Measurements from ENCODE around the gene ZBTB49.

Gene ZBTB49

DNA sequence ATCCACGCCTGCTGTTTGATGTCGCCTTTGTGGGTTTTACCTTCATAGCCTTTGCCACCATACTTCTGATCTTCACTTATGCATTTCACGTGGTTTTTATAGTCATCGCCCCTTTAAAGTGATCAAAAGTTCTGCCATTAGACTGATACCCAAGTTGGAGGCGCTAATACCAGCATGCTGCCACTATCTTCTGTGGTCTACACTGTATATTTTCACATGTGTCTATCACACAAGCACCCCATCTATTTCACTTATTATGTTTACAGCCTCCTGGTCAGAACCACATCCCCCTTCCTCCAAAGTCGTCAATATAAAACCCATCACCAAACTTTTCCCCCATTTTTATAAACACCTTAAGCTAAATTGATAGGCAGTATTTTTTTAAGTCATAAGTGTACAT is 8.3 kb upstream of the ZBTB49 start:
- no peak for DNase-seq

DNA sequence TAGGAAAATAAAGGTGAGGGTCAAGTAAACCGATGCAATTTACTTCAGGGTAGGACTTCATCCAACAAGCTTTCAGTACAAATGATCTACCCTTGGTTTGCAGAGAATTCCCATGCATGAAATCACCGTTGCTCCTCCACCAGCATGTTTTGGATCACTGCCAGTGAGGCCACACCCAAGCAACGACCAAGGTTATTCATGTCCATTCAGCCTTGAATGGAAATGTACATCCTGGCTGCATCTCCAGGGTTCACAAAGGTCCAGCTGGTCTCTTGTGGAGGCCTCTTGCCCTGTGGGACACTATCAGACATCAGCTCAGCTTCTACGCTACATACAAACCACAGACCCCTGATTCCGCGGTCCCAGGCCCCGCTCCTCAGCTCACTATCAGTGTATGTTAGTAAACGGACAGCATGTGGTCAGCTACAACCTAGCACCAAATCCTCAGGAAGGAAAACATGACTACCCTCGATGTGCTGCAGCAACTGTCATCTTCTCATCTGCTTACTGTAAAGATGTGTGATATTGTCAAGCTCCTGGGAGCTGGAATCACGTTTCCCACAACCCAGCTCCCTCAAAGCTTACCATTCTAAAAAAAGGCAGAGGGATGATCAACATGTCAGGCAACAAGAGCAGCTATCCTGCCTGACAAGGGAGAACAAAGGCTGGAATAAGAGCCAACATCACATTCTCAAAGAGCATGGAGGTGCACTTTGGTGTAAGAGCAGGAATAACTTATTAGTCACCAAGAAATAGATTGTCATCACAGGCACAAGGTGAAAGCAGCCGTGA is 5.0 kb upstream of the ZBTB49 start:
- no peak for DNase-seq

DNA sequence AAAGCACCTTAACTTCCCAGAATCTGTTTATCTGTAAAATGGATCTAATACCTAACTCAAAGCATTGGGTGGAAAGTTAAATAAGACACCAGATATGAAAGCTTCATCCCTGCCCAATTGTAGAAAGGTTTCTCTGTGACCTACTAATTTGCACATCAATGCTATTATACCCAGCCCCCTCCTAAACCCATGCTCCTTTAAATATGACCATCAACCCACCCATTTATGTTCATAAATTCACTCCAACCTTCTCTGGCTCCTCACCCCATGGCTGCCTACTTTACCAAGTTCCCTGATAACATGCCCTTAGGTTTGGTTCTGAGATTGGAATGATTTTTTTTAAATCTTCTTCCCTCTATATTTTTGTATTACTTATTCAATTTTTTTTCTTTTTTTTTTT is 2.0 kb upstream of the ZBTB49 start:
- DNase-seq: no peak

DNA sequence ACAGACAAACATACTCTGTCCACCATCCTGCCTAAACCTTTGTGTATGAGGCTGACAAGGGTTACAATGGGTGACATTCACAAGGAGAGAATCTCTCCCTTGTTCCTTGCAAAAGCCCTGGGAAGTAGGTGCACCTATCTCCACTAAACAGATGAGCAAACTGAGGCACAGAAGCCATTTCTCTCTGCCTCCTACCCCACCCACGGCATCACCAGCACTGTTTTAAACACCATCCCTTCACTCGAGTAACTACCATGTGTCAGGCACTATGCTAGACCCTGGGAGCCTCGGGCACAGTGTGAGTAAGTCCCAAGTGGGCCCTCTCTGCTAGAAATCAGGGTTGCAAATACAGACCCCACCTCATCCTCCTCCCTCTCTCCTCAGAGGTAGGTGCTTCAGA is 996 bp upstream of the ZBTB49 start:
- DNase-seq: no peak

DNA sequence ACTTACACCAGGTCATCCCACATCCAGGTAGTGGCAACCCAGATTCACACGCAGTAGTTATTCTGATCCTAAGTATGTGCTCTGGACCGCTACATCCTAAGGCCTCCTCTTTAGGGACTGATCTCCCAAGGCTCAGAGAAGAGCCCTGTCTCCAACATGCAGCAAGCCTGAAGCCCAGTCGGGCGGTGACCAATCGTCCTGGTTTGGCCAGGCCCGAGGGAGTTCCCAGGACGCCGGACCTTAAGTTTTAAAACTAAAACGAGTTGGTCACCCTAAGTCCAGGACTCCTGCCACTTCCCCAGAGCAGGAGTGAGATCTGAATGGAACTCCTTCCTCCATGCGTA is 482 bp upstream of the ZBTB49 start:
- no peak for DNase-seq

DNA sequence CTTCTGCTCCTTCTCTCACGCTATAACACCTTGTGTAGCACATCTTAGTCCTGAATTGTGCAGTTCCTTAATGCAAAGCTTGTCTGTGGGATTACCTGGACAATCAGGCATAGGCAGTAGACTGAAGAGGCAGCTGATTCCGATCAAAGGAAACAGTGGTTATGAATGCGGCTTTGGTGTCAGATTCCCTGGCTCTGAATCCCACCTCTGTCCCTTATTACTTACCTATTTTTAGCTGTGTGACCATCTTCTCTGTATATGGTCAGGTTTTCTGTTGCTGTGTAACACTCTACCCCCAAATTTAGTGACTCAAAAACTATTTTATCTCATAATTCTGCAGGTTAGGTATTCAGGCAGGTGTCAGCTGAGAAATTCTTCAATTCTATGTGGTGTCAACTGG is 3.2 kb downstream of the ZBTB49 start:
- DNase-seq: no peak

DNA sequence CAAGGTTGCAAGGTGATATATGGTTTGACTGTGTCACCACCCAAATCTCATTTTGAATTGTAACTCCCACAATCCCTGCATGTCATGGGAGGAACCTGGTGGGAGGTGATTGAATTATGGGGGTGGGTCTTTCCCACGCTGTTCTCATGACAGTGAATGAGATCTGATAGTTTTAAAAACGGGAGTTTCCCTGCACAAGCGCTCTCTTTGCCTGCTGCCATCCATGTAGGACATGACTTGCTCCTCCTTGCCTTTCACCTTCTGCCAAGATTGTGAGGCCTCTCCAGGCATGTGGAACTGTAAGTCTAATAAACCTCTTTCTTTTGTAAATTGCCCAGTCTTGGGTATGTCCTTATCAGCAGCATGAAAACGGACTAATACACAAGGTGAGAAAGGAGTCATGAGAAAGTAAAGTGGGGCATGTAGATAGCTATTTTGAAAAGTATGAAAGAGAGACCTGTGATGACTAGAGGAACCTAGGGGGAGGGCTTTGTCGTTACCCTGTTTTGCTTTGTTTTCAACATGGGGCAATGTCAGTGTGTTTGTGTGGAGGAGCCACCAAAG is 6.3 kb downstream of the ZBTB49 start:
- DNase-seq: no peak

DNA sequence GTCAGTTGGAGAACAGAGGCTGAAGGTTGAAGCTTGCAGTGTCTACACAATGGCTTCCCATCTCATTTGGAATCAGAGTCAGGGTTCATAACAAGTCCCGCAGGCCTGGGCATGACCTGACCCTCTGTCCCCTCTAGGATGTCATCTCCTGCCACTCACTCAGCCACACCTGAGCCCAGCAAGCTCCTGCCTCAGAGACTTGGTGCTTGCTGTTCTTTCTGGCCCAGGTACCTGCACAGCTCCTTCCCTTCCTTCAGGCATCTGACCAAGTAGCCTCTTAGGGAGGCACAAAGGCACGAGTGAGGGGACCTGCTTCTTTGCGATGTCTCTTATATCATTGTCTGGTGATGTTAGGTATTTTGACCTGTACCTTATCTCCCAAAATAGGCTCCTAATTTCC is 9.0 kb downstream of the ZBTB49 start:
- DNase-seq: no peak

DNA sequence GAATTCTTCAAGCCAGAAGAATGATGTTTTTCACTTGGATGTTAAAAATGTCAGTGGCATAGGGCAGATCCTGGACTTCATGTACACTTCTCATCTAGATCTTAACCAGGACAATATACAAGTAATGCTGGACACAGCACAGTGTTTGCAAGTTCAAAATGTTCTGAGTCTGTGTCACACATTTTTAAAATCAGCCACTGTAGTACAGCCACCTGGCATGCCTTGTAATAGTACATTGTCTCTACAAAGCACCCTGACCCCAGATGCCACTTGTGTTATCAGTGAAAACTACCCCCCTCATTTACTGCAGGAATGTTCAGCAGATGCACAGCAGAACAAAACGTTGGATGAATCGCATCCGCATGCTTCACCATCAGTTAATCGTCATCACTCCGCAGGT is 11.9 kb downstream of the ZBTB49 start:
- DNase-seq: no peak

DNA sequence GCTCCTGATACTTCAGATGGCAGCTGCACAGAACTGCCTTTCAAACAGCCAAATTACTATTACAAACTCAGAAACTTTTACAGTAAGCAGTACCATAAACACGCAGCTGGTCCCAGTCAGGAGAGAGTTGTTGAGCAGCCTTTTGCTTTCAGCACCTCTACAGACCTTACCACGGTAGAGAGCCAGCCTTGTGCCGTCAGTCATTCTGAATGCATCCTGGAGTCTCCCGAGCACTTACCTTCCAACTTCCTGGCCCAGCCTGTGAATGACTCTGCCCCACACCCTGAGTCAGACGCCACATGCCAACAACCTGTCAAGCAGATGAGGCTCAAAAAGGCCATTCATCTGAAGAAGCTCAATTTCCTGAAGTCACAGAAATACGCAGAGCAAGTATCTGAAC is 12.4 kb downstream of the ZBTB49 start:
- DNase-seq: no peak

DNA sequence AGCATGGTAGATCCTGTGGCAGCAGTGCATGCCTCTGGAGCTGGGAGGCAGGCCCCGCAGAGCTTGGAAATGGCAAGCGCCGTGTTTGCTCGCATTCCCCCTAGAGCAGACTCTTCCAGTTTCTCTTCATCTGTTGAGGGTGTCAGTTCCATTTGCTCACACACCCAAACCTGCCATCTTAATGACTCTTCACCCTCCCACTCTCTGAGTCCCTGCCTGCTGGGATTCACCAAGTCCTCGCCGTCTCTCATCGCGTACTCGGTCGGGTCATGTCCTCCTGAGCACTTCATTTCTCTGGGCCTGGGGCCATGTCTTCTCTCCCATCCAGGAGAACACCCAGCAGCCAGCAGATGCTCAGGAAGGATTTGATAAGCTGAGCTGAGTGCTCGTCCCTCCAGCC is 16.9 kb downstream of the ZBTB49 start:
- no peak for DNase-seq

DNA sequence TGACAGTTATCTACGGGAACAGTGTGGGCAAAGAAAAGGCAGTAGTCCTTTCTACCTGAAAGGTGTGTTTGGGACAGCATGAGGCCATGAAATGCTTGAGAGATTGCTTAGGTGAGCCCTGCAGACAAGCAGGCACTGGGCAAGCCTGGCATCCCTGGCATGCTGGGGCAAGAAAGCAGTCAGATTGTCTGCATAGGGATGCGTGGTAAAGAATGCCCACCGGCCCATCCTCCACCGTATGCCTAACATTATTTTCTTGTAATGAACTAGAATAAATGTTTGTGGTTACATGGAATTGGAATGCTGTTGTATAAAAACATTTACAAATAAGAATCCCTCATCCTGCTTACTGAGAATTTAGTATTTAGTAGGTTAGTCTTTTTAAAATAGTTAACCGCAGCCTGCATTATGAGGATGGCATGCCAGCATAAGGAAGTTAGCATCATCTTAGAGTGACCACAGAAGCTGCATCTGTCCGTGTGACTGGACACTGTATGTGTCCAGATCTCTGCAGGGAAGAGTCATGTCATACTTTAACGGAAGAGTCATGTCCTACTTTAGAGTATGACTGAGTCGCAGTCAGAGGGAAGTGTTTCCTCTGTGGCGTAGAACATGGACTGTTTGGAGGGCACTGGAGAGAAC is 18.9 kb downstream of the ZBTB49 start:
- DNase-seq: no peak

DNA sequence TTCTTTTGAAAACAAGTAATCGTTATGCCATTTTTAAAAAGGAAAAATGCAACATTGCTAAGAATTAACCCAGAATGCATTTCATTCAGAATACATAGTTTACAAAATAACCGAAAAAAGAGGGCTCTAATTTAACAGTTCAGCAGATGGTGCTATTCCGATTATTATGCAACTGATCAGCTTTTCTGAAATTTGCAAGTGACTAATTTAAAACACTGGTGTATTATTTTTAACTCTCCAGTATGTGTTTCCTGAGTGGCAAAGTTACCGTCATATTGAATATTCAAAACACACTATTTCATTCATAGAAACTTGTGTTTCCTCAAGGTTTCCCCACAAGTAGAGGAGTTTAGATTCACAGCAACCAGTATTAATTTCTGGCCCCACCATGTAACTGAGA is 21.1 kb downstream of the ZBTB49 start:
- DNase-seq: no peak

DNA sequence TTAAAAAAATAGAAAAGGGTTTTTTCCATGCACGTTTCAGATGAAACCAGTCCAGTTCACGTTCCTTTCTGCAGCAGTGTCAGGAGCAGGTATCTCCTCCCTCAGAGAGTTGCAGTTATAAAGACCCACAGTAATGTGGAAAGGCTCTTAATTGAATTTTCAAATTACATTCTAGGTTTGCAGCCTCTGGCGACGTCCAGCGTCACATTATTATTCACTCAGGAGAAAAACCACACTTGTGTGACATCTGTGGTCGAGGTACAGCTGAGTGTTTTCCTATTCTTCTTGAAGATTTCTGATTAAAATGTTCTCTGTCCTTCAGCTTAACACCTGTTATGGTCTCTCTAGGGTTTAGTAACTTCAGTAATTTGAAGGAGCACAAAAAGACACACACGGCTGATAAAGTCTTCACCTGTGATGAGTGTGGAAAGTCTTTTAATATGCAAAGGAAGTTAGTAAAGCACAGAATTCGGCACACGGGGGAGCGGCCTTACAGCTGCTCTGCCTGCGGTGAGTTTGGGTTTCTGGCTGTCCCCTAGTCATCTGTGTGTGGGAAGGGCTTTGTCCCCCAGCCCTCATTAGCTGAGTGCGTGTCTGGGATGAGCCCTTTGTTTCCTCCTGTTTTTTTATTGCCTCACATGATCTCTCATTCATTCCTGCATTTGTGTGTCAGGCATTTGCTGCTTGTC is 25.6 kb downstream of the ZBTB49 start:
- DNase-seq: no peak

DNA sequence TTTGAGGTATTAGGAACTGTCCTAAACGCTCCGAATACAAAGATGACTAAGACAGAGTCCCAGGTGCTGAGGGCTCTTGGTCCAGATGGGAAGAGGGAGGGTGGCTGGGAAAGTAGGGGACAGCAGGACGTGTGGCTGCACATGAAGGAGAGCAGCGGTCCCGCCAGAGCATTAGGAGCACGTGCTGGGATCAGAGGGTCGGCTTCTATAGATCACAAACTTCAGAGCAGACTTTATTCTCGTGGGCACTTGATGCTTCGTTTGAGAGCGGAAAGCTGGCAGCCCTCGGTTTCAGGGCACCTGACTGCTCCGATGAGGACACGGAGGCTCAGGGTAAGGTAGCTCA is 26.1 kb downstream of the ZBTB49 start:
- DNase-seq: no peak

DNA sequence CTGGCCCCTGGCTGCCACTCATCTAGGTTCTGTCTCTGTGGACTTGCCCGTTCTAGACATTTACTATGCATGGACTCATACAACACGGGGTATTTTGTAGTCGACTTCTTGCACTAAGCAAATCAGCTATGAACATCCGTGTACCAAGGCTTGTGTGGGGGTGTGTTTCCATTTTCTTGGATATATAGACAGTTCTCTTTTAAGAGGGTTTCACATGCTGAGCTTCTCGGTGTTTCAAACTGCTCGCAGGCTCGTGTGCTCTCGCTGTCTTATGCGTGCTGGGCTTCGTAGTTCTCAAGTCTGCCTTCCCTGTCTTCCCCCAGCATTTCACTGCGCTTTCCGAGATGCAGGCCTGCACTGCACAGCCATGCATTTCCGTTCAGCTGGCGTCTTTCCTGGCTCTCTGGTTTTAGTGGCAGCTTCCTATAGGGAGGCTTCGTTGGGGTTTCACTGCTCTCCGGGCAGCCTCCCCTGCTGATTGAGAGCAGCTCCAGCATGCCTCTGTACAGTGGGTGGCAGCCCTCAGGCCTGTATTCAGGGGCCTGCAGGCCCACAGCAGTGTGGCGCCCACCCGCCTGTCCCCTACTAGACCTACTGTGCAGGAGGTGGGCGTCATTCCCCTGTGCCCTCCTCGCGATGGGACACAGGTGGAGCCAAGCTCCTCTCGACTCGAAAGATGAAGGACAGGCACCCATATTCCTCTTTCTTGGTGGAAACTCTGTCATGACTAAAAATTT is 27.6 kb downstream of the ZBTB49 start:
- DNase-seq: no peak

DNA sequence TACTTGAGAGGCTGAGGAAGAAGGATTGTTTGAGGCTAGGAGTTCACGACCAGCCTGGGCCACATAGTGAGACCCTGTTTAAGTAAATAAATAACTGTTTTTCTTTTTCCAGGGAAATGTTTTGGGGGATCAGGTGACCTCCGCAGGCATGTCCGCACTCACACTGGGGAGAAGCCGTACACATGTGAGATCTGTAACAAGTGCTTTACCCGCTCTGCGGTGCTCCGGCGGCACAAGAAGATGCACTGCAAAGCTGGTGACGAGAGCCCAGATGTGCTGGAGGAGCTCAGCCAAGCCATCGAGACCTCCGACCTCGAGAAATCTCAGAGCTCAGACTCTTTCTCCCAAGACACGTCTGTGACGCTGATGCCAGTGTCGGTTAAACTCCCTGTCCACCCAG is 30.5 kb downstream of the ZBTB49 start:
- DNase-seq: no peak

DNA sequence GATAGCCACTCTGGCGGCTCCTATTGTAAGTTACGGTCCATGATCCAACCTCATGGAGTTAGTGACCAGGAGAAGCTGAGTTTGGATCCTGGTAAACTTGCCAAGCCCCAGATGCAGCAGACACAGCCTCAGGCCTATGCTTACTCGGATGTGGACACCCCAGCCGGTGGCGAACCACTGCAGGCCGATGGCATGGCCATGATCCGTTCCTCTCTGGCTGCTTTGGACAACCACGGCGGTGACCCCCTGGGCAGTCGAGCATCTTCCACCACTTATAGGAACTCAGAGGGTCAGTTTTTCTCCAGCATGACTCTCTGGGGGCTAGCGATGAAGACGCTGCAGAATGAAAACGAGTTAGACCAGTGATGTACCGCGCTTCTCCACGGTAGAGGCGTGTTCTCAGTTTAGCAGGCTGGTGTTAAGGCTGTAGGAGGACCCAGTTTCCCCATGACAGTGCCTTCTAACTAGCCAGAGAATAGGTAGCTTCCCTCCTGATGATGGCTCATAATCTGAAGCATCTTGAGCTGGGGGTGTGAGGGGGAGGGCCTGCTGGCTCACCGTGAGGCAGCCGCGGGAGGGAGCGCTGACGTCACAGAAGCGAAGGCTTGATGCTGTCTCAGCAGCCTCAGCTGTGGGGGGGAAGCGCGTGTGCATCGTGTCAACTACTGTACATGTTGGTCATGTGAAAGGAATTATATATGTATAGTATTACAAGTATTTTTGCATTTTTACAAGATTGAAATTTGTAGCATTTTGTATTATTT is 31.1 kb downstream of the ZBTB49 start:
- DNase-seq: no peak

DNA sequence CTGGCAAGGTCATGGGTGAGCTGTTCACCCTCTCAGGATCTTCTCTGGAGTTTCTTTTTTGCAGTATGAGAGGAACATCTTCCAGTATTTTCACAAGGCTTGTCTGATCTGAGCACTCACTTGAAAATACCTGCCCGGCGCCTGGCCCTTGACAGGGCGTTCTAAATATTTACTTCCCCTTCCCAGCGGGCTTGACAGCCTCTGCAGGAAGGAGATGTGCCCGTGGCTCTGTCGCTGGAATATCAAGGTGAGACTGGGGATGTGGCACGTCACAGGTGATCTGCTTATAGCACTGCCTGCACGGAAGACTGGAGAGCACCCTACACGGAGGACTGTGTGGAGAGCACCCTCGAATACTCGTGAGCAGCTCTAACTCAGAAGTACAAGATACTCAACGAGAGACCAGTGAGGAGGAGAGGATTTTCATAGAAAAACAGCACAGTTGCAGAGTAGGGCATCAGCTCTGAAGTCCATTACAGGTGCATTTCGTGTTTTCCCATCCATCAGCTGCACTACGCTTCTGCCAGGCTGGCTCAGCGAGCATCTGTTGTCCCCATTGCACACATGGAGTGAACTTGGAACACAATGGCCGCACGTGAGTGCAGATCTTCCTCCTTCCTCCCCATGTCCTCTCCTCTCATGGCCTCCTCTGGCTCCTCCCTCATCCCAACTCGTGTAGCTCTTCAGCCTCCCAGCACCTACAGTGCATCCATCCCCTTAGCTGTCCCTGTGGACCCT is 32.1 kb downstream of the ZBTB49 start:
- no peak for DNase-seq

DNA sequence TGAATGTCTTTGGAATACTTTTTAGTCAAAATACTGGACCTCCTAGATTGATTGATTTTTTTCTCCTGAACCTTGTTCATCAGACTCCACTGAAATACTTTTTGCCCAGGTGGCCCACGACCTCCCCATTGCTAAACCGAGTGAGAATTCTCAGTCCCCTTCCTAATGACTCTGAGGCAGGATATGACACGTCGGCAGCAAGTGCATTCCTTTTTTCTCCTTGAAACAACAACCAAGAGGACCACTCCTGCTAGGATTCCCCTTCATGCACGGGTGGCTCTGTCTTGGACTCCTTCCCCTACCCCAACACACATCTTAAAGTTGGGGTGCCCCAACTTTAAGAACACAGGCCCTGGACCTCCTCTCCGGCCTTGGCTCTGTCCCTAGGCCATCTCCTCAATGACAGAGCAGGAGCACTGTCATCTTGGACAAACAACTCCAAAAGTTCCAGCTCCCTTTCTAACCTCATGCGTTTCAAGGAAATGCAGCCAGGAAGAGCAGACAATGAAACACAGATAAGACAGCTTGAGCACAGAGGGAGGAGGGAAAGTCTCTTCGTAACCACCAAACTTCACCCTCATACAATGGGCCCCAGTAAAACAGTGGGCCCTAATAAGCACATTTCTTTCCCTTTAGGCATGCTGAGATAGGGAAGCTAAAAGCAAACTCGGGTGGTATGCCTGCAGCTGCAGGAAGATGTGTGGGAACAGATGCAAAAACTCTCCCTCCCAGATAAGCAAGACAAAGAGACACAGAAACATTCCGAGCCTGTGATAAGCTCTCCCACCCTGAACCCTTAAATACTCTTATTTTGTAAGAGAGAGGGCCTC is 33.9 kb downstream of the ZBTB49 start:
- DNase-seq: no peak

DNA sequence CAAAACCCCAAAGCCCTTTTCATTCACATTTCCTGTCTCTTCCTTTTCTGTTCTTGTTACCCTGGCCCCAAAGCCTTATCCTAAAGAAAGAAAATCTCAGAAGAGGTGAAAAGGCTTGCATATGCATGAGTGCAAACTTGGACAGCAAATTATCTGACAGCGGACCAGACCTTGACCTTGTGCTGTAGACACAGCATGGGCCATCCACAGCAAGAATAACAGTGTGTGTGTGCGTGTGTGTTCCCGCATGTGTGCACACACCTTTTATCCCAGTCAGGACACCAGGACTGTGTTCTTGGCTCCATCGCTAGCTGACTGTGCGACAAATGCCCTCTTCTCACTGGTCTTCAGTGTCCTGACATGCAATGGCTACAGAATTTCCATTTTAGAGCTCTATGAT is 35.3 kb downstream of the ZBTB49 start:
- DNase-seq: no peak
